ENCODE measurements around the gene PRKAG2. TPM values are rescaled to one million over a fixed set of nuclear protein-coding genes. Genes with fewer than 3 reads are reported as not detected.
A peak's percentile ranks its signal among the peaks of the same experiment; 100 is the strongest.

The PRKAG2 gene
- polyA plus RNA-seq, 3 donors = 29.2 to 59.8 (median 30.9) TPM

DNA sequence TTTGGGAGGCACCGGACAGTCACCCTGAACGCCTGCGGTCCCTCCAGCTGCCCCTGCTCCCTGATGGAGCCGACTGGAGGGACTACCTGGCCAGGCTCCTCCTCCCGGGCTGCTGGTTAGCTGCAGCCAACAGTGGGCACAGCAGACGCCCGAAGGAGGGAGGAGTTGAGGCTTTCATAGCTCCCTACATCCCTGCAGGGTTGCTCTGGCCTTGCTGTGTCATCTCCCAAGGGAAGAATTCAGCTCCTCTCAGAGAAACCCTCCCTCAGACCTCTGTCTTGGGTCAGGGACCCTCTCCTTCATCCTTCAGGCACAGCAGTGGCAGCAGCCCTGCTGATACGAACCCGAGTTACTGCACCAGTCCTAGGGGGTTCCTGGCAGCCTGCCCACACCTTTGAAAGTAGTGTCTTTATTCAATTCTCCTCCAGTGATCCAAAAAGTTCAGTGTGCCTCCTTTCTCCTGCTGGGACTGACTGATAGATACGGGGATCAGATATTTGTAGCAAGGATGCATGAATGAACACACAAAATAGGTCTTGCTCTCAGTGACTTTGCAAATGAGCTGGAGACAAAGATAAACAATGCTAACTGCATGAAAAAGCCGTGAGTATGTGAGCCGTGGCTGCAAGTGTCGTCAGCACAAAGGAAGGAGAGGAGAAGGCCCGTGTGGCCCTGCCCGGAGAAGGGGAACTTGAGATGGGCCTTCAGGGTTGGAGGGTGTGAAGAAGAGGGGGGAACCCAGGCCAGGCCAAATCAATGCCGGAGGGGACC lies 136.6 kb downstream of the PRKAG2 start:
- Mint-ChIP-seq H3K27ac (peak overlapping the region in 5 of 7 donors; percentile 4 to 82 (median 38)), H3K4me3 (no peak overlapping the region), H3K36me3 (peaks cover 26 to 47% of the 10 kb centered on the region in 2 donors), H3K27me3 (ENCODE audit: low read depth in 3 of 3) (peaks cover 0 to 3% (median 2%) of the 10 kb centered on the region in 3 donors), H3K4me1 (peaks cover 39% of the 10 kb centered on the region), H3K9me3 (peaks cover 0 to 4% (median 0%) of the 10 kb centered on the region in 7 donors)
- Histone ChIP-seq H3K9ac (ENCODE audit: insufficient read depth, low read length, poor library complexity, severe bottlenecking) (no peak overlapping the region), H2AFZ (ENCODE audit: insufficient read depth, low read depth, low read length, poor library complexity, severe bottlenecking) (no peak overlapping the region), H3K4me2 (replicated peaks; ENCODE audit: extremely low read depth, low read length, poor library complexity, severe bottlenecking) (no peak overlapping the region), H3K9me3 (replicated peaks in 1 of 2; ENCODE audit: control insufficient read depth in 1 of 2, insufficient read depth in 1 of 2, low read length in 2 of 2) (no peaks in the 10 kb centered on the region), H3K79me2 (ENCODE audit: insufficient read depth, low read length) (peaks cover 10% of the 10 kb centered on the region), H3K36me3 (replicated peaks in 1 of 2; ENCODE audit: control insufficient read depth in 1 of 2, insufficient read depth in 2 of 2, low read length in 2 of 2) (peaks cover 4 to 9% of the 10 kb centered on the region in 2 donors), H3K4me3 (replicated peaks in 1 of 3; ENCODE audit: low read depth in 2 of 3, low read length in 3 of 3) (no peak overlapping the region), H3K4me1 (ENCODE audit: control insufficient read depth in 1 of 2, insufficient read depth in 2 of 2, low read length in 2 of 2) (peaks cover 30 to 31% of the 10 kb centered on the region in 2 donors), H4K20me1 (ENCODE audit: insufficient read depth, low read length) (peaks cover 93% of the 10 kb centered on the region), H3K27me3 (ENCODE audit: control insufficient read depth in 2 of 2, insufficient read depth in 2 of 2, low read length in 2 of 2) (no peaks in the 10 kb centered on the region), H3K27ac (ENCODE audit: low read depth in 1 of 2, low read length in 2 of 2) (no peak overlapping the region)
- DNase-seq = peak in 1 of 3 donors; percentile 27
- intact Hi-C loops (cut with micrococcal nuclease) = no loop called here
- 45% methylated on average over 9 of the region's 16 CpGs for WGBS (ENCODE audit: insufficient coverage)
- TF ChIP-seq, protein P1, sequence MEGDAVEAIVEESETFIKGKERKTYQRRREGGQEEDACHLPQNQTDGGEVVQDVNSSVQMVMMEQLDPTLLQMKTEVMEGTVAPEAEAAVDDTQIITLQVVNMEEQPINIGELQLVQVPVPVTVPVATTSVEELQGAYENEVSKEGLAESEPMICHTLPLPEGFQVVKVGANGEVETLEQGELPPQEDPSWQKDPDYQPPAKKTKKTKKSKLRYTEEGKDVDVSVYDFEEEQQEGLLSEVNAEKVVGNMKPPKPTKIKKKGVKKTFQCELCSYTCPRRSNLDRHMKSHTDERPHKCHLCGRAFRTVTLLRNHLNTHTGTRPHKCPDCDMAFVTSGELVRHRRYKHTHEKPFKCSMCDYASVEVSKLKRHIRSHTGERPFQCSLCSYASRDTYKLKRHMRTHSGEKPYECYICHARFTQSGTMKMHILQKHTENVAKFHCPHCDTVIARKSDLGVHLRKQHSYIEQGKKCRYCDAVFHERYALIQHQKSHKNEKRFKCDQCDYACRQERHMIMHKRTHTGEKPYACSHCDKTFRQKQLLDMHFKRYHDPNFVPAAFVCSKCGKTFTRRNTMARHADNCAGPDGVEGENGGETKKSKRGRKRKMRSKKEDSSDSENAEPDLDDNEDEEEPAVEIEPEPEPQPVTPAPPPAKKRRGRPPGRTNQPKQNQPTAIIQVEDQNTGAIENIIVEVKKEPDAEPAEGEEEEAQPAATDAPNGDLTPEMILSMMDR (IDR thresholded peaks at IDR 0.05) = no peak

DNA sequence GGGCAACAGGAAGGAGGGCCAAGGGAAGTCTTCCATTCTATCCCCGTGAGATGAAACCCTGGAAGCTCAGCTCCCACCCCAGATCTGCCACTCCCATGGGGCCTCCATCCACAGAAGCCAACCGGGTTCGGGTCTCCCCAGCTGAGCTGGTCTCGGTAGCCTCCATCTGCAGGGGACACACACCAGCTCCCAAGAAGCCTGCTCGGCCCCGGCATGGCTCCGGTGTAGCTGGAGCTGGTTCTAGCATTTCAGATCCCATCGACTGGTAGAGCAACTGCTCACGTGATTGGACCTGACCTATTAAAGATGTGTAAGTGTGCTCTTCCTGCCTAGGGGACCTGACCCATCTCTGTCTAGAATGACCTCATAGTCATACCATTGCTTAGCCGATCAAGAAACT lies 138.0 kb downstream of the PRKAG2 start:
- H3K27me3 Mint-ChIP-seq (ENCODE audit: low read depth in 3 of 3) = peaks cover 0 to 3% (median 2%) of the 10 kb centered on the region in 3 donors
- Histone ChIP-seq H3K9ac (ENCODE audit: insufficient read depth, low read length, poor library complexity, severe bottlenecking) (no peak overlapping the region), H3K36me3 (replicated peaks in 1 of 2; ENCODE audit: control insufficient read depth in 1 of 2, insufficient read depth in 2 of 2, low read length in 2 of 2) (peaks cover 4 to 11% of the 10 kb centered on the region in 2 donors), H3K27me3 (ENCODE audit: control insufficient read depth in 2 of 2, insufficient read depth in 2 of 2, low read length in 2 of 2) (no peaks in the 10 kb centered on the region), H2AFZ (ENCODE audit: insufficient read depth, low read depth, low read length, poor library complexity, severe bottlenecking) (no peak overlapping the region), H3K9me3 (replicated peaks in 1 of 2; ENCODE audit: control insufficient read depth in 1 of 2, insufficient read depth in 1 of 2, low read length in 2 of 2) (no peaks in the 10 kb centered on the region), H4K20me1 (ENCODE audit: insufficient read depth, low read length) (peaks cover 92% of the 10 kb centered on the region), H3K4me1 (ENCODE audit: control insufficient read depth in 1 of 2, insufficient read depth in 2 of 2, low read length in 2 of 2) (peaks cover 16 to 18% of the 10 kb centered on the region in 2 donors), H3K4me2 (replicated peaks; ENCODE audit: extremely low read depth, low read length, poor library complexity, severe bottlenecking) (no peak overlapping the region), H3K4me3 (replicated peaks in 1 of 3; ENCODE audit: low read depth in 2 of 3, low read length in 3 of 3) (no peak overlapping the region), H3K27ac (ENCODE audit: low read depth in 1 of 2, low read length in 2 of 2) (no peak overlapping the region), H3K79me2 (ENCODE audit: insufficient read depth, low read length) (peaks cover 10% of the 10 kb centered on the region)
- no peak for DNase-seq
- H3K27ac Mint-ChIP-seq = peak overlapping the region in 2 of 7 donors; percentile 7 to 76
- peaks cover 25% of the 10 kb centered on the region for H3K4me1 Mint-ChIP-seq
- intact Hi-C loops (cut with micrococcal nuclease) = no loop called here
- TF ChIP-seq, protein P1 (IDR thresholded peaks at IDR 0.05) = no peak
- peaks cover 0 to 4% (median 0%) of the 10 kb centered on the region in 7 donors for H3K9me3 Mint-ChIP-seq
- no peak overlapping the region for H3K4me3 Mint-ChIP-seq
- peaks cover 24 to 38% of the 10 kb centered on the region in 2 donors for H3K36me3 Mint-ChIP-seq
- WGBS (ENCODE audit: insufficient coverage) = 100% methylated on average over 2 of the region's 10 CpGs
